Stimulated activated naive CD4-positive, alpha-beta T cell (primary cell): ENCODE data around the gene PKP4.

ENCODE experiments used
- DNase-seq, 6 experiments: peaks; one replicate each; lab custom pipeline; 2025; lab: John Stamatoyannopoulos, UW

The PKP4 gene

GRCh38 chr2:158647436-158648231, 190.9 kb downstream of the PKP4 start:
- DNase-seq: no peak

GRCh38 chr2:158649846-158650245, 193.1 kb downstream of the PKP4 start:
- no peak for DNase-seq

GRCh38 chr2:158650646-158651357, 194.1 kb downstream of the PKP4 start:
- no peak for DNase-seq

- no peak for DNase-seq
Measured at GRCh38 chr2:158651358-158652057, 194.8 kb downstream of the PKP4 start.

GRCh38 chr2:158655628-158656027, 198.9 kb downstream of the PKP4 start:
- DNase-seq: no peak

- DNase-seq: no peak
Measured at GRCh38 chr2:158656492-158657229, 199.9 kb downstream of the PKP4 start.

- no peak for DNase-seq
Measured at GRCh38 chr2:158658396-158658795, 201.6 kb downstream of the PKP4 start.

- no peak for DNase-seq
Measured at GRCh38 chr2:158659483-158659882, 202.7 kb downstream of the PKP4 start.

- DNase-seq: no peak
Measured at GRCh38 chr2:158661231-158661630, 204.5 kb downstream of the PKP4 start.

GRCh38 chr2:158662421-158662820, 205.7 kb downstream of the PKP4 start:
- DNase-seq: no peak

- no peak for DNase-seq
Measured at GRCh38 chr2:158663796-158664195, 207.0 kb downstream of the PKP4 start.

- DNase-seq: no peak
Measured at GRCh38 chr2:158664987-158665386, 208.2 kb downstream of the PKP4 start.

- DNase-seq: no peak
Measured at GRCh38 chr2:158665536-158666302, 209.0 kb downstream of the PKP4 start.

- DNase-seq: no peak
Measured at GRCh38 chr2:158666969-158667368, 210.2 kb downstream of the PKP4 start.

GRCh38 chr2:158667586-158667985, 210.8 kb downstream of the PKP4 start:
- no peak for DNase-seq

GRCh38 chr2:158668001-158668765, 211.4 kb downstream of the PKP4 start:
- no peak for DNase-seq

GRCh38 chr2:158670292-158670691, 213.5 kb downstream of the PKP4 start:
- DNase-seq: no peak

- no peak for DNase-seq
Measured at GRCh38 chr2:158671360-158672245, 214.9 kb downstream of the PKP4 start.

GRCh38 chr2:158676295-158676694, 219.5 kb downstream of the PKP4 start:
- no peak for DNase-seq

GRCh38 chr2:158676696-158677095, 219.9 kb downstream of the PKP4 start:
- no peak for DNase-seq
